A549 (cell line): ENCODE measurements around the gene MAML3. TPM values are rescaled to one million over a fixed set of nuclear protein-coding genes. Genes with fewer than 3 reads are reported as not detected.

Experiments used
- ATAC-seq, 2 experiments: fragments of 200-7000 bp in 1 of 2; fragments of >200 bp in 1 of 2; cut with Nextera tagmentation in 1 of 2; cut with Tn5 transposase in 1 of 2; 3 replicates each; pipeline versions ENCODE4 v1.8.0 to v1.9.1; 2018 to 2020; ENCODE audit warnings: mild to moderate bottlenecking in 1 of 2, moderate library complexity in 1 of 2
- CTCF ChIA-PET: fragments of 300-600 bp; sonication (Branson Sonifier 250); formaldehyde crosslinking; extraction: SDS; loops from one replicate; lab custom pipeline; 2021; ENCODE audit warnings: antibody characterized with exemption, inconsistent platforms; lab: Yijun Ruan, JAX
- POLR2A ChIA-PET: fragments of 350-600 bp; formaldehyde crosslinking; extraction: SDS; loops from one replicate; lab custom pipeline; 2021; ENCODE audit warnings: antibody characterized with exemption, inconsistent platforms; lab: Yijun Ruan, JAX
- DNase-seq, 2 experiments: peaks; one replicate each; pipeline versions ENCODE4 v3.0.0 to v3.0.0-alpha.2; 2011 to 2016; ENCODE audit warnings: low read depth in 1 of 2, low spot score in 1 of 2
- FAIRE-seq: peaks from 2 replicates; lab custom pipeline; 2011; peaks lifted over from hg19 to GRCh38; lab: Jason Lieb, UNC
- H3K27ac ChIP-seq, 2 experiments: fragments of >200 bp; sonication (Bioruptor Twin); formaldehyde crosslinking; 3 replicates each; pipeline ENCODE4 v1.5.1; 2016 to 2017
- H3K4me1 ChIP-seq: fragments of >200 bp; sonication (Bioruptor Twin); formaldehyde crosslinking; 3 replicates; pipeline ENCODE4 v1.6.1; 2016
- H3K4me2 ChIP-seq: fragments of >200 bp; sonication (Bioruptor Twin); formaldehyde crosslinking; 3 replicates; pipeline ENCODE4 v1.6.1; 2016
- H3K4me3 ChIP-seq: fragments of >200 bp; sonication (Bioruptor Twin); formaldehyde crosslinking; 3 replicates; pipeline ENCODE4 v1.5.1; 2016
- H3K9me3 ChIP-seq: fragments of >200 bp; sonication (Bioruptor Twin); formaldehyde crosslinking; 3 replicates; pipeline ENCODE4 v1.6.1; 2016
- CHD2 ChIP-seq: fragments of 150-350 bp; IDR thresholded peaks from 2 replicates; pipeline ENCODE4 v1.6.1; 2014; ENCODE audit warnings: low read length; ENCODE audit not compliant: partially characterized antibody
- E2F6 ChIP-seq: IDR thresholded peaks from 2 replicates; pipeline ENCODE4 v1.6.1; 2012; ENCODE audit warnings: low read depth, borderline replicate concordance
- ELK1 ChIP-seq: fragments of 150-350 bp; IDR thresholded peaks from 2 replicates; pipeline ENCODE4 v1.6.1; 2014; ENCODE audit warnings: low read depth, mild to moderate bottlenecking, low read length
- EP300 ChIP-seq, 2 experiments: fragments of >200 bp; sonication (Bioruptor Twin); formaldehyde crosslinking; IDR thresholded peaks; 2 replicates in 1 of 2; 3 replicates in 1 of 2; pipeline ENCODE4 v1.6.1; 2016 to 2017
- FOSL2 ChIP-seq, 2 experiments: fragments of 450-650 bp in 1 of 2; fragments of >200 bp in 1 of 2; sonication (Bioruptor Twin) in 1 of 2; formaldehyde crosslinking; IDR thresholded peaks; 2 replicates each; pipeline versions ENCODE4 v1.5.0 to v1.6.1; 2016 to 2020; ENCODE audit warnings: mild to moderate bottlenecking in 1 of 2, moderate library complexity in 1 of 2
- FOXS1 ChIP-seq: fragments of 250-450 bp; sonication (Bioruptor Pico); IDR thresholded peaks from 2 replicates; pipeline ENCODE4 v1.5.0; 2020; ENCODE audit warnings: mild to moderate bottlenecking, moderate library complexity
- HDAC2 ChIP-seq: fragments of 200-600 bp; sonication (generic); IDR thresholded peaks from 2 replicates; pipeline ENCODE4 v1.6.1; 2016
- HOXA7 ChIP-seq: fragments of 250-450 bp; sonication (Bioruptor Pico); IDR thresholded peaks from 2 replicates; pipeline ENCODE4 v1.5.0; 2020; ENCODE audit warnings: mild to moderate bottlenecking, moderate library complexity
- HOXB5 ChIP-seq: fragments of 250-450 bp; sonication (Bioruptor Pico); IDR thresholded peaks from 2 replicates; pipeline ENCODE4 v1.5.0; 2020; ENCODE audit warnings: mild to moderate bottlenecking, moderate library complexity
- JUN ChIP-seq, 2 experiments: fragments of >200 bp; sonication (Bioruptor Twin); formaldehyde crosslinking; IDR thresholded peaks; 2 replicates in 1 of 2; 3 replicates in 1 of 2; pipeline ENCODE4 v1.6.1; 2016 to 2017
- MAFK ChIP-seq: fragments of 450-650 bp; IDR thresholded peaks from 2 replicates; pipeline ENCODE4 v1.6.1; 2014; ENCODE audit not compliant: partially characterized antibody
- PHF8 ChIP-seq: fragments of 200-600 bp; sonication (generic); IDR thresholded peaks from 2 replicates; pipeline ENCODE4 v1.6.1; 2016; ENCODE audit warnings: low read depth, mild to moderate bottlenecking, antibody characterized with exemption, moderate library complexity, borderline replicate concordance
- POLR2A ChIP-seq: IDR thresholded peaks from 2 replicates; pipeline ENCODE4 v1.6.1; 2012; ENCODE audit warnings: mild to moderate bottlenecking, low read length
- RAD21 ChIP-seq, 2 experiments: fragments of >200 bp in 1 of 2; sonication (Bioruptor Twin) in 1 of 2; formaldehyde crosslinking in 1 of 2; IDR thresholded peaks in 1 of 2; conservative IDR thresholded peaks in 1 of 2; 2 replicates in 1 of 2; 3 replicates in 1 of 2; pipeline ENCODE4 v1.6.1; 2012 to 2018; ENCODE audit warnings: inconsistent platforms in 1 of 2
- REST ChIP-seq: fragments of 200-600 bp; sonication (generic); IDR thresholded peaks from 2 replicates; pipeline ENCODE4 v1.6.1; 2016; ENCODE audit warnings: antibody characterized with exemption, mild to moderate bottlenecking, moderate library complexity
- RFX5 ChIP-seq: fragments of 450-650 bp; IDR thresholded peaks from 2 replicates; pipeline ENCODE4 v1.7.1; 2014; ENCODE audit warnings: antibody characterized with exemption, mild to moderate bottlenecking, moderate library complexity
- TP53 ChIP-seq: fragments of 250-450 bp; sonication (Bioruptor Pico); IDR thresholded peaks from 2 replicates; pipeline ENCODE4 v1.5.0; 2021; ENCODE audit warnings: mild to moderate bottlenecking, moderate library complexity
- ZSCAN20 ChIP-seq: fragments of 250-450 bp; sonication (Bioruptor Pico); IDR thresholded peaks from 2 replicates; pipeline ENCODE4 v1.8.0; 2022; ENCODE audit warnings: mild to moderate bottlenecking, moderate library complexity
- WGBS: methylation state at CpG from one replicate; pipeline ENCODE4 v1.1.6; 2017; ENCODE audit errors: missing lambda C conversion rate; 5-methylcytosine and 5-hydroxymethylcytosine counted together
- polyA plus RNA-seq, 4 experiments: library from polyadenylated mRNA; depleted of rRNA in 3 of 4; stranded (reverse); fragments of >200 nt; fragmentation: RNase III in 1 of 4; extraction: RNeasy Plus Mini Kit Qiagen cat#74134 plus additional on column Dnase treatment in 1 of 4; gene quantifications; 2 replicates in 3 of 4; 3 replicates in 1 of 4; pipeline ENCODE4 v1.2.3, GENCODE V29; 2011 to 2017

The MAML3 gene
- polyA plus RNA-seq, 2 of the 4 experiments (the other 2 are of a cell fraction) = 9.0 to 22.2 TPM

GRCh38 chr4:139849219-139849618, 304.8 kb downstream of the MAML3 start (continued):
- no peak for TF ChIP-seq FOSL2 (IDR thresholded peaks at IDR 0.05)
- no peak for TF ChIP-seq FOSL2 (CRISPR knock-in tag; IDR thresholded peaks at IDR 0.05)
- TF ChIP-seq RAD21 (conservative IDR thresholded peaks at IDR 0.05 in 1 of 2, IDR thresholded peaks at IDR 0.05 in 1 of 2) = no peak
- no peak for TF ChIP-seq RFX5
- no peak for TF ChIP-seq MAFK

GRCh38 chr4:139848028-139848427, 306.0 kb downstream of the MAML3 start:
- TF ChIP-seq HDAC2 (no peak), ZSCAN20 (no peak), HOXB5 (CRISPR knock-in tag) (no peak), HOXA7 (CRISPR knock-in tag) (no peak), TP53 (CRISPR knock-in tag) (no peak), PHF8 (no peak), ELK1 (no peak), EP300 (IDR thresholded peaks at IDR 0.05) (no peak), JUN (IDR thresholded peaks at IDR 0.05) (no peak), RFX5 (no peak)
- ChIA-PET POLR2A (no interaction called here), CTCF (interaction anchor here (0.9 kb wide), 1 partner anchor 9 kb away, joined by 5 read pairs; no protein-coding TSS in a partner anchor)

GRCh38 chr4:139847602-139848001, 306.4 kb downstream of the MAML3 start:
- ChIA-PET POLR2A (no interaction called here), CTCF (no interaction called here)
- Histone ChIP-seq H3K4me2 (no peak overlapping the region), H3K9me3 (no peaks in the 10 kb centered on the region), H3K27ac (no peak overlapping the region), H3K4me1 (peaks cover 15% of the 10 kb centered on the region), H3K4me3 (no peak overlapping the region)
- DNase-seq (no peak), FAIRE-seq (no peak), ATAC-seq (no peak)
- no peak for TF ChIP-seq POLR2A
- no peak for TF ChIP-seq CHD2
- TF ChIP-seq E2F6 = no peak
- no peak for TF ChIP-seq TP53 (CRISPR knock-in tag)
- TF ChIP-seq REST = no peak
- no peak for TF ChIP-seq RFX5
- no peak for TF ChIP-seq FOSL2 (IDR thresholded peaks at IDR 0.05)
- no peak for TF ChIP-seq FOSL2 (CRISPR knock-in tag; IDR thresholded peaks at IDR 0.05)
- TF ChIP-seq FOXS1 = no peak
- TF ChIP-seq, all 56 proteins: peak for 0

More at GRCh38 chr4:139848028-139848427, 306.0 kb downstream of the MAML3 start:
- FAIRE-seq (no peak), ATAC-seq (no peak), DNase-seq (no peak)
- Histone ChIP-seq H3K4me2 (no peak overlapping the region), H3K9me3 (no peaks in the 10 kb centered on the region), H3K4me1 (peaks cover 15% of the 10 kb centered on the region), H3K27ac (no peak overlapping the region), H3K4me3 (no peak overlapping the region)
- 90% methylated on average over 5 of the region's 5 CpGs for whole genome bisulfite sequencing
